Thyroid gland (tissue), 4 donors: ENCODE measurements around the gene ZDHHC18.

ENCODE experiments used
- CTCF ChIP-seq, 6 experiments: fragments of 200-600 bp in 3 of 6; fragments of 450-650 bp in 3 of 6; sonication (generic) in 3 of 6; IDR thresholded peaks; one replicate each; pipeline ENCODE4 v1.5.1; 2016 to 2019; ENCODE audit warnings: antibody characterized with exemption in 6 of 6, mild to moderate bottlenecking in 2 of 6, inconsistent platforms in 1 of 6, moderate library complexity in 1 of 6
- POLR2A ChIP-seq, 2 donors: fragments of 450-650 bp; IDR thresholded peaks; one replicate each; pipeline ENCODE4 v1.6.1; 2017; ENCODE audit warnings: antibody characterized with exemption in 2 of 2, mild to moderate bottlenecking in 2 of 2, moderate library complexity in 1 of 2

DNA sequence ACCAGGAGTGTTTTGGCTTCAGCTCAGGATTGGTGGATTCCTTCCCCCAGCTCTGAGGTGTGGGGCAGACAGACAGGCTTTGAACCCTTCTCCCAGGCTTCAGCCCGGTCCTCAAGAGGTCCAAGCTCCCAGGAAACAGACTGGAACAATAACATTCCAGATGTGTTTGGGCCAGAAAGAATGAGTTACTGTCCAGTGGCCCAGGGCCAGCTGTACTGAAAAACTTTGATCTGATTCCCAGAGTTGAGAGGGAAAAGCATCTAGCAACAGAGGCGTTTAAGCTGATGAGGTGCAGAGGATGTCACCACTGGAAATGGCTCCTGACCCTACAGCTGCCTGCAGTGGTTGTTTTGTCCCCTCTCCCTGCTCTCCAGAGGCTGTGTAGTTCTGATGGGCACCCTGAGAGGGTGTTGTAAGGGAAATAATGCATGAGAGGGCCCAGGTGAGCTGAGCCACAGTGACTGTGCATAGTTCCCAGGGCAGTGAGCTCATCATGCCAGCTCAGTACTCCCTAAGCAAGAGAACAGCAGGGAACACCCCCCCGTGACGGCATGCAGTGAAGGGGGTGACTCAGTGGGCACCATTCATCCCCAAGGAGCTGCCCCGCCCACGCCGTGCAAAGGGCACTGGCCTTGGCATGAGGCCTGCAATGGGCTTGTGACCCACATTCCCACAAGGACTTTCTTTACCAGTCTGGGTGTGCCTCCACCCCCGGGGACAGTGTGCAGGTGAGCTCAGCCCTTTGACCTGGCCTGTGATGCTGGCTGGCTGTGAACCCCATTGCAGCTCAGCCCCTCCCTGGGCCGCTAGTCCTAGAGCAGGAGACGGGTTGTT is 22.7 kb downstream of the ZDHHC18 start:
- TF ChIP-seq CTCF (IDR thresholded peaks at IDR 0.05) (no peak), POLR2A (IDR thresholded peaks at IDR 0.05) (no peak)
